GM21423 (cell line): ENCODE data around the gene NDUFB1.

ENCODE experiments used
- ATAC-seq: cut with Tn5 transposase; IDR thresholded peaks from one replicate; pipeline ENCODE4 v1.9.1; 2021; ENCODE audit warnings: mild to moderate bottlenecking, moderate library complexity; ENCODE audit not compliant: unreplicated experiment

The NDUFB1 gene

DNA sequence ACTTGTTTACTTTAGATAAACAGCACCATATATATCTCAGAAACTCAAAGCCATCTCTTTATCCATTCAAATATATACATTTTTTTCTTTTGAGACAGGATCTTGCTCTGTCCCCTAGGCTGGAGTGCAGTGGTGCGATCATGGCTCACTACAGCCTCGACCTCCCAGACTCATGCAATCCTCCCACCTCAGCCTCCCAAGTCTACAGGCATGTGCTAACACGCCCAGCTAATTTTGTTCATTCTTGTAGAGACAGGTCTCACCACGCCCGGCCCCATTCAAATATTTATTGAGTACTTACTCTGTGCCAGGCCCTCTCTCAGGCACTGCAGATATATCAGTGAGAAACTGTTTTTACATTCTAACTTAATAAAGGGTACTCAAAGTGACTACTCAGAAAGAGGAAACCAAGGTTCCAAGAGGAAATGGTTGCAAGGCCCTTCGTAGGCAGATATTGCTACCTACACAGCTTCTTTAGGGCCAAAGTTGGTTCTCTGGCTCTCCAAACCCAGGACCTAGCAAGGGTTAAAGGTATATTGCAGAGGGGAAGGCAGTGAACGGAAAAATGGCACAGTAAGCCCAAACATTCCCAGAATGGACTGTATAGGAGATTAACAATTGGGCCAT is 18.0 kb downstream of the NDUFB1 start:
- ATAC-seq, result no peak

- ATAC-seq, result no peak
Observed at GRCh38 chr14:92099802-92100201, 21.7 kb downstream of the NDUFB1 start.

- no peak for ATAC-seq
Observed at GRCh38 chr14:92093320-92093719, 28.2 kb downstream of the NDUFB1 start.

GRCh38 chr14:92088494-92088893 is 33.0 kb downstream of the NDUFB1 start:
- ATAC-seq, result no peak

GRCh38 chr14:92074555-92074954 is 47.0 kb downstream of the NDUFB1 start:
- no peak for ATAC-seq
